HL-60/S4 treated with phorbol 12-myristate 13-acetate at 8.2 ng/mL for 4 days and 3 days (cell line): Measurements from ENCODE around the gene MPPE1.

Source experiments
- in situ Hi-C: fragments of 300-500 bp; cut with MboI; formaldehyde crosslinking; loops from 2 replicates; pipeline ENCODE4 v1.15.0; 2022; ENCODE audit warnings: low sequenced_read_pairs

The MPPE1 gene

GRCh38 chr18:11887328-11888128 is 20.6 kb downstream of the MPPE1 start:
- in situ Hi-C loops = no loop called here

GRCh38 chr18:11886577-11887110 is 21.5 kb downstream of the MPPE1 start:
- in situ Hi-C loops = no loop called here

- in situ Hi-C loops = no loop called here
Measured at GRCh38 chr18:11885278-11885947, 22.7 kb downstream of the MPPE1 start.

- in situ Hi-C loops = no loop called here
Measured at GRCh38 chr18:11884396-11885030, 23.6 kb downstream of the MPPE1 start.

- in situ Hi-C loops = no loop called here
Measured at GRCh38 chr18:11883153-11883552, 25.0 kb downstream of the MPPE1 start.

- in situ Hi-C loops = no loop called here
Measured at GRCh38 chr18:11882636-11883035, 25.5 kb downstream of the MPPE1 start.

- in situ Hi-C loops = no loop called here
Measured at GRCh38 chr18:11880586-11881304, 27.4 kb downstream of the MPPE1 start.

GRCh38 chr18:11877497-11878135 is 30.5 kb downstream of the MPPE1 start:
- in situ Hi-C loops = no loop called here

GRCh38 chr18:11874676-11875075 is 33.4 kb downstream of the MPPE1 start:
- in situ Hi-C loops = no loop called here

GRCh38 chr18:11873670-11874340 is 34.3 kb downstream of the MPPE1 start:
- in situ Hi-C loops = no loop called here

- in situ Hi-C loops = no loop called here
Measured at GRCh38 chr18:11872479-11873136, 35.5 kb downstream of the MPPE1 start.

- in situ Hi-C loops = no loop called here
Measured at GRCh38 chr18:11871501-11871900, 36.6 kb downstream of the MPPE1 start.

- in situ Hi-C loops = no loop called here
Measured at GRCh38 chr18:11868230-11868629, 39.9 kb downstream of the MPPE1 start.

- in situ Hi-C loops = no loop called here
Measured at GRCh38 chr18:11866764-11867163, 41.4 kb downstream of the MPPE1 start.

GRCh38 chr18:11866329-11866728 is 41.8 kb downstream of the MPPE1 start:
- in situ Hi-C loops = no loop called here

GRCh38 chr18:11865071-11865470 is 43.0 kb downstream of the MPPE1 start:
- in situ Hi-C loops = no loop called here

- in situ Hi-C loops = no loop called here
Measured at GRCh38 chr18:11864471-11864870, 43.6 kb downstream of the MPPE1 start.

- in situ Hi-C loops = no loop called here
Measured at GRCh38 chr18:11862468-11863137, 45.5 kb downstream of the MPPE1 start.
